NCI-H446 (cell line): ENCODE measurements around the gene WASHC2A.
"Not testable (repeated sequence)": the region's sequence is repeated elsewhere in the genome, so short reads cannot be mapped to it uniquely, and the experiment has no call there.

ENCODE experiments used
- DNase-seq, 2 experiments: peaks; one replicate each; lab custom pipeline; 2025; lab: John Stamatoyannopoulos, UW

The WASHC2A gene

DNA sequence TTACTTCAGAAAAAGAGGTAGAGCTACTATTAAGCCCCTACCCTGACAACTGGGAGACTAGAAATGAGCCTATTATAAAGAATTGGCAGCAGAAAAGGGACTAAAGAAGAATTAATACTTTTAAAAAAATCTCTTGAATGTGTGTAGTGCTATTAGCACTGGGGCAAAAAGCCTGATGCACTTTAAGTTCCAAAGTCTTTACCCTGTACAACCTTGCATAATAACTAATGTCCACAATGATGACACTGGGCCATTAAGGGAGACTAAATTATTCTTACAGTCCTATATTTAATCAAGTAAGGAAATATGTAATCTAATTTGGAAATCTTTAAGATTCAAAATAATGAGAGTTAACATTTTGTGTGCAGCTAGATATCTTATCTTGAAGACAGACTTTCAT, 90.1 kb downstream of the WASHC2A start:
- not testable (repeated sequence) for DNase-seq

DNA sequence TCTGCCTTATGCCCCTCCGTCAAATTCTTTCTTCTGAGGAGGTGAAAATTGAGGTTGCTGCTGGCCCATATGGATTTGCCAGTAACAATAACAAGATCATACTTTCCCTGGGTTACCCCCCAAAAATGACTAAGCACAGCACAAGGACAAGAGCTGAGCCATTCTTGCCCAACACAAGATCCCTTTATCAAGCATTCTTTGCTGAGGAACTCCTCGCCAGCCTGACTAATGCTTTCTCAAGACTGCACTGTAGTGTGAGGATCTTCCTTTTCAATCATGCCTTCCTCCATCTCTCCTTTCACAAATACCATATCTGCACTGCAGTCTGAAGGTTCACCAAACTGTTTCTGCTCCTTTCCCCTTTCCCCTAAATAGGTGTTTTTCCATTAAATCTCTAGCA, 92.1 kb downstream of the WASHC2A start:
- not testable (repeated sequence) for DNase-seq

DNA sequence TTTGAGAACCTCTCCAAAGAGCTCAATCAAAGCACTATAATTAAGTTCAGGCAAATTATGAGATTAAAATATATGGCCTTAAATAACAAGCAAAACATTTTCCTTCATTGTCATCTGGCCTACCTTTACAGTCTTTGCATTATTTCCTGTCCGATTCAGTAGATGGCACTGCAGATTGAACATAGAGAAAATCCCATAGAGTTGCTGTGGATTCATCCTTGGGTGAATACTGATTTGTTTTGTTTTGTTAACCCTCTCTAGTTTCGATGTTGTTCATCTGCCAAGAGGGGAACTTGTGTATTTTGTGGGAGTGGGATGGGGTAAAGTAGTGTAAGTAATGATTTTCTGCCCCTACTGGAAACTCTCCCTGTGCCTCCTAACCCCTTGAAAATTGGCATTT, 97.3 kb downstream of the WASHC2A start:
- not testable (repeated sequence) for DNase-seq

DNA sequence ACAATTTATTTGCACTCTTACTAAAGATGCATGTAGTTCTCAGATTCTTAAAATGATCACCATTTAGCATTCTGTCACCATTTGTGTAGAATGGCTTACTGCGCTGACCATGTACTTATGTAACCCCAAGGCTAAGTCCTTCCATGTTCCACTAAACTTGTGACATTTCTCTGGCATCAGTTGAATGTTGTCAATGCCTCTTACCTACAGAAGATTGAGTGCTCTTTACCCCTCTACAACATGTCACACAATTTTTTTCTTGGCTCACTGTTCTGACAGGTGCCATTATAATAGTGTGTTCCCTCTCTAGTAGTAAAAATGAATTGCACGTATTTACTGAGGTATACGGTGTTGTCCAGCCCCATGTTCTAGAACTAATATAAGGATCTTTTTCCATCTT, 100.1 kb downstream of the WASHC2A start:
- DNase-seq: not testable (repeated sequence)

- not testable (repeated sequence) for DNase-seq
These were observed 101.8 kb downstream of the WASHC2A start for GRCh38 chr10:50169506-50169905.

DNA sequence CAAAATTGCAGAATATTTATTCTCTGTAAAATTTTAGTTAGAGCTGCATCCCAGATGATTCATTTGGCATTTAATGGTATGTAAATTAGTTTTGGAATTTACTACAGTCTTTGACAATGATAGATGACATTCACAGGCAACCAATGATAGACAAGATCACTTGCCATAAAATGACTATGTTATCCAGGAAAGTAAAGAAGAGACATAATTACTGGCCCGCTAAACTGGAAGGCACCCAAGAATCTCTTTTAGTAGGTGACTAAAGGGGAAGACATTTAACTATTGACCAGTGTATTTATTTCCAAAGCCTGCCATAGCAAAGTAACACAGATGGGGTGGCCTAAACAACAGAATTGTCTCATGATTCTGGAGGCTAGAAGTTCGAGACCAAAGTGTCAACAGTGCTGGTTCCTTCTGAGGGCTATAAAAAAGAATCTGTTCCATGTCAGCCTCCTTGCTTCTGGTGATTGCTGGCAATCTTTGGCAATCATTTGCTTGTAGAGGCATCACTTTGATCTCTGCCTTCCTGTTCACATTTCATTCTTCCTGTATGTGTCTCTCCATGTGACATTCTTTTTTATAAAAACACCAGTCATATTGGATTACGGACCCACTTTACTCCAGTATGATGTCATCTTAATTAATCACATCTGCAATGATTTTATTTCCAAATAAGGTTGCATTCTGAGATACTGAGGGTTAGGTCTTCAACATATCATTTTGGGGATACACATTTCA, 107.2 kb downstream of the WASHC2A start:
- DNase-seq: not testable (repeated sequence)
